Left lobe of liver (tissue), 2 donors: ENCODE results near the gene ZNF423. TPM values are rescaled to one million over a fixed set of nuclear protein-coding genes. Genes with fewer than 3 reads are reported as not detected.

Experiments used
- ATAC-seq: fragments of 200-7000 bp; cut with Tn5 transposase; one replicate; pipeline ENCODE4 v1.9.1; 2020; ENCODE audit warnings: mild to moderate bottlenecking, moderate library complexity
- DNase-seq: peaks from one replicate; pipeline ENCODE4 v3.0.0-alpha.2; 2020; ENCODE audit warnings: low spot score
- total RNA-seq: library from RNA; stranded (reverse); gene quantifications from one replicate; pipeline ENCODE4 v1.2.1, GENCODE V29; 2021
- donor health status: DM: no; HTN: no; CAD: no; lungs with moderate emphysema.
- donor health status: DM: no; HTN: yes; CAD: no.

ZNF423 gene
- total RNA-seq, 1 donor from 2014 or later: 2.0 TPM

GRCh38 chr16:49827805-49828438 is 28.0 kb downstream of the ZNF423 start:
- no peak for ATAC-seq

DNA sequence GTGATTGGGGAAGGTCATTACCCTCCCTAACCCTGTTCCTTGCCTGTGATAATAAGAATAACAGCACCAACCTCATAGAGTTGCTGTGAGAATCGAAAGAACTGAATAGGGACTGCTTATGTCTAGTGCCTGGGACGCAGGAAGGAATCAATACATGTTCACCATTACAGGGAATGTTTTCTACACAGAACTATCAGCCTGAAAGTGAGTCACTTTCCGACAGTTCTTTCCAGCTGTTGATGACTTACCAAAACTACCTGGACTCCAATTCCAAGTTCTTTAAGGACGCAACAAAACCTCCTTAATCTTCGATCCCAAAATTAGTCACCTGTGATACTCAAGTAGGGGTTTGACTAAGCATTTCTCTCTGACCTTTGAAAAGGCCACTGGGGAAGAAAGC is 29.4 kb downstream of the ZNF423 start:
- no peak for DNase-seq
- no peak for ATAC-seq

More at GRCh38 chr16:49827805-49828438, 28.0 kb downstream of the ZNF423 start:
- DNase-seq: no peak

DNA sequence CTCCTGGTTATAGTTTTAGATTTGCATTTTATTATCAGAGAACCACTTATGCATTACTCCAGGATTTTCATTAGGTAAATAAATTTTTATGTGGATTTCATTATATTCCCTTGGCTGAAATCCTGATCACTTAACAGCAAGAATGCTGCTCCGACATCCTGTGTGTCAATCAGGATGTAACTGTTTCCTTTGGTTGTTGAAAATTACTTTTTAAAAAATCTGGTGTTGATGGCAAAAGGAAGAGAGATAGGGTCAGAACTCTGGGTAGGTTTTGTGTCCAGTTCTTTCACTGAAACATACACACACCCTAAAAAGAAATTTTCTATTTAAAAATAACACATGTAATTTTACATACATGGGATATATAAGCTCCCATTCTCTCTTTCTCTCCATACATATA is 30.9 kb downstream of the ZNF423 start:
- DNase-seq (no peak), ATAC-seq (no peak)

DNA sequence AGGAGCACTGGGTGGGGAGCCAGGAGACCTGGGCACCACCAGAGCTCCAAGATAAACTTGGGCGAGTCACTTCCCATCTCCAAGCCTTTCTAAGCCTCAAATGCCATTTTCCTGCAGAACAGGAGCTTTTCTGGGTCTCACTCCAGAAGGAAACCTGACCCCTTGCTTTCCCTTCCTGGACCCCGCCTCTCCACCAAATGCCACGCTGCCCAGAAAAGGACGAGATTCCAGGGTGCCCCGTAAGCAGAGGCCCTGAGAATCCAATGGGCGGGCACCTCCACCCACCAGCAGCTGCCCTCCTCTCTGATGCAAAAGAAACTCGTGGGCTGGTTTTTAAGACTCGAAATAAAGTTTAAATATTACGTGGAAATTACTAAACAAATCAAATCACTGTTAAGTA is 31.3 kb downstream of the ZNF423 start:
- DNase-seq (no peak), ATAC-seq (no peak)

GRCh38 chr16:49822649-49823370 is 33.1 kb downstream of the ZNF423 start:
- DNase-seq (no peak), ATAC-seq (no peak)

DNA sequence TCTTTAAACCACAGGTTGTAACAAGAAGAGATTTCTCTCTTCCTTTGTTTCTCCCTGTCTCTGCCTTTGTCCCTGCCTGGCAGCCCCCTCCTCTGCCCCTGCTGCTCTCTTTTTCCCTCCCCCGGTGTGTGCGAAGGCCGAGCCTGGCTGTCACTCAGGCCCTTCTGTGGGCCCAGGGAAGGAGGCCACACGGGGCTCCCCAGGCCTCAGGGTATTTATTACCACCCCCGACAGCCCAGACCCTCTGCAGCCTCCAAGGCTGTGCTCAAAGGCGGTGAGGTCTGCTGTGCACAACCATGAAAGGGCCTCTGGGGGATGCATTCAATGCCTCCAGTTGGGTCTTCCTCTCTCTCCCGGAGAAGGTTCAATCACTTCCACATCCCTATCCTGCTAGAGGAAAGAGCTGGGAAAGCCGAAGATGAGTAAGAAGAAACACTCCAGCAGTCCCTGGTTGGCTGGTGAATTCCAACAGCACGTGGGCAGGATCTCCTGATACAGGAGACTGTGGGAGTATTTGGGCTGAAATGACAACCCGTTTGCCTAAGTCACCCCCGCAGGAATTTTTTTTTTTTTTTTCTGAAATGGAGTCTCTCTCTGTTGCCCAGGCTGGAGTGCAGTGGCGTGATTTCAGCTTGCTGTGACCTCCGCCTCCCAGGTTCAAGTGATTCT is 34.2 kb downstream of the ZNF423 start:
- ATAC-seq (no peak), DNase-seq (no peak)

DNA sequence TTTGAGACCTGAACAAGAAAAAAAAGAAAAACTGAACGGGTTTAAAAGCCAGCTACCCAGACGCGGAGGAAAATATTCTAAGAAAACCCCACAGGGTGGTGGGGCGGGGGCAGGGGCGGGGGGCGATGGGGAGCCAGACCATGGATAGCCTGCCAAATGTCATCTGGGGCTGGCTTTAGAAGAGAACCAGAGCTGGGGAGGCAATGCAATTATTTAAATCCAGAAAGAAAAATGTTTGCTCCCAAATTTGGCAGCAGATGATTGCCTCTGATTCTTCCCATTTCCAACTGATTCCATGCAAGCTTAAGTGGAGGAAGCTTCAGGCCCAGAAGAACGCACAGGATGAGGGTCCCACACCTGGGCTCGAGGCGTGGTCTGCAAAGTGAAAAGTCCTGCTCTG is 34.8 kb downstream of the ZNF423 start:
- no peak for DNase-seq
- no peak for ATAC-seq

GRCh38 chr16:49817754-49818507 is 38.0 kb downstream of the ZNF423 start:
- DNase-seq (no peak), ATAC-seq (no peak)

DNA sequence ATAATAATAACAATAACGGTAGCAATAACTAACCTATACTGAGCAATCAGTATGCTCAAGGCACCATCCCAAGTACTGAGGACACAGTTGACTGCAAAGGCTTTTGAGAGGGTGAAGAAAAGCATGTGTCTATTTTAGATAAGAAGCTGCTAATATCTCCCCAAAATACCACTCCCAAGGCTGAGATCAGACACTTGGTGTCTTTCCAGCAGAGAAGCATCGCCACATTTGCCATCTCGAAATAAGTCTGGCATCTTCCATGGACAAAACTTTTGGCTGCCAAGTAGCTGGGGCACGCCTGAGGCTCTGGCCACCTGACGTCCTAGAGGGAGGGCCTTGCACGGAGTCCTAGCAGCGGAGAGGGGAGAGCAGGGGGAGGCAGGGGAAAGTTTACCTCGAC is 39.0 kb downstream of the ZNF423 start:
- ATAC-seq: no peak
- DNase-seq: no peak

DNA sequence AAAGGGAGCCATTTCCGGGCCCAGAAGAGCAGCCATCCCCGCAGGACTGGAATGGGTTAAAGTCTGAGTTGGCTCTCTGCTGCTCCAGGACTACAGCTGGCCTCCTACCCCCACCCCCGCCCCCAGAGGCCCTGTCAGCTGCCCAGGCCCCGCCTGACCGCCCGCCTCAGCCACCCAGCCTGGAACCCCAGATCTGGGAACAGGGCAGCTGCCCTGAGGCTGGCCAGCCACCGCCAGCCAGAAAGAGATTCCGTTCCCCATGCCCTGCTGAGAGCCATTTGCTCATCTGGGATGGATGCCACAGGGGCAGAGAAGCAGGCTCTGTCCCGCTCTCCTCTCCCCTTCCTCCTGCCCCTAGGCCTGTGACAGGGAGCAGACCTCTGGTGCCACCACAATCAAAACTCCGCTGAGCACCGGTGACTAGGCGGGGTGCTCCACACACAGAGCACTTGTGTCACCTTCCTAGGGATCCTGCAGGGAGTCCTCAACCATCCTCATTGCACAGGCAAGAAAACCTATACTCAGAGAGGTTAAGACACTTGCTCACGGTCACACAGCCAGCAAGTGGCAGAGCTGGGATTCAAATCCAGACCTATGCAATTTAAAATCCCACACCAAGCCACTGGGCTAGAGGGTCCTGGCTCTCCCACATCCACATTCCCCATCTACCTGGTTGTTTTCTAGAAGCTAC is 44.1 kb downstream of the ZNF423 start:
- ATAC-seq (no peak), DNase-seq (no peak)

- DNase-seq (no peak), ATAC-seq (no peak)
Observed at GRCh38 chr16:49810831-49811230, 45.1 kb downstream of the ZNF423 start.

- ATAC-seq (no peak), DNase-seq (no peak)
Observed at GRCh38 chr16:49809561-49809960, 46.4 kb downstream of the ZNF423 start.

GRCh38 chr16:49809062-49809461 is 46.9 kb downstream of the ZNF423 start:
- ATAC-seq (no peak), DNase-seq (no peak)

GRCh38 chr16:49806446-49806845 is 49.5 kb downstream of the ZNF423 start:
- no peak for DNase-seq
- ATAC-seq: no peak

GRCh38 chr16:49801290-49801689 is 54.6 kb downstream of the ZNF423 start:
- no peak for ATAC-seq
- DNase-seq: no peak

GRCh38 chr16:49800876-49801275 is 55.0 kb downstream of the ZNF423 start:
- ATAC-seq: no peak
- DNase-seq: no peak

DNA sequence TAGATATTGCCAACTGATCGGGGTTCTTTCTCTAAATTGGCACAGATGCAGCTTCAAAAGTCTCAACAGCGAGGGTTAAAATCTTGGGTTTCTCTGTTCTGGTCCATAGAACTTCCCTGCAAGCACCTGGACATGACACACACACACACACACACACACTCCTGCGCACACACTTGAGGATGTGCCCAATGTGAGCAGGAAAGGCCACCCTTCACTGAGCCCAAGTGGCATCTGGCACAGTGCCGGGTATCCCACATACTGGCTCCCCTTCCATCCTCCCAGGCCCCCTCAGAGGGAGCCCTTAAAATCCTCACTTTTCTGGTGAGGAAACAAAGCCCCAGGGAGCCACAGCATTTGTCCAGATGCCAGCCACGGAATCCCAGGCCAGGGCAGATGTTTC is 55.5 kb downstream of the ZNF423 start:
- ATAC-seq (no peak), DNase-seq (no peak)

- DNase-seq (no peak), ATAC-seq (no peak)
Observed at GRCh38 chr16:49799172-49799571, 56.7 kb downstream of the ZNF423 start.

DNA sequence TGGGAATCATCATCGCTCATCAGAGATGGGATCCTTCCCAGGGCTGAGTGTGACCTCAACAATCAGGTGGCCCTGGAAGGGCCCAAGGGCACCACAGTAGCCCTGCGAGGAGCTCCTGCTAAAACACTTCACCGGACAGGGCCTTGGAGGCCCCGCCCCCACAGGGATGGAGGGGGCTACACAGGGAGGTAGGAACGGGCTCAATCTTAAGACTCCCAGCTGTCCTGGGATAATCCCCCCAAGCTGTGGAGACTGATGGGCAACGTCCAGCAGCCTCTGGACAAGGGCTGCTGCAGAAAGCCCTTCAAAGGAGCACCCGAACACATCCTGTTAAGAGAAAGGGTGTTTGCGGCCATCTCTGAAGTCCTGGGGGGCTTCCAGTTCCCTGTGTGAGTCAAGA is 60.4 kb downstream of the ZNF423 start:
- ATAC-seq: no peak

DNA sequence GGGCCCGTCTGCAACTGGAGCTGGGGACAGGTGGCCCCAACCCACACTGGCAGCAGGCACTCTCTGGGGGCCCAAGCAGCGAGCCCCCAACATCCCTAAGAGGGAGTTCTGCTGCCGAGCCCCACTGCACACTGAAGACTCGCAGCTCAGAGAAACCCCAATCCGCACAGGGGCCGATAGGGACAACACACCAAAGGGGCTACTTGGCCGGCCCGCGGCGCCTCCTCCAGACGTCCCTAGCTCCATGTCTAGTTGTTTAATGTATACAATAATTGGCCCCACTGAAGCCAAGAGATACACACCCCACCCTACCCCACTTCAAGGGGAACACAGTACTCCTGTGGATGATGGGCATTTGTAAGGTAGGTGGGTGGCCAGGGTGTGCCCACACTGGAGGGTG is 62.7 kb downstream of the ZNF423 start:
- ATAC-seq (no peak), DNase-seq (no peak)

More for the DNA sequence above, 60.4 kb downstream of the ZNF423 start:
- no peak for DNase-seq

GRCh38 chr16:49789616-49790015 is 66.3 kb downstream of the ZNF423 start:
- no peak for ATAC-seq
- DNase-seq: no peak
